HepG2 (cell line): ENCODE measurements around the gene ANKRD39. TPM values are rescaled to one million over a fixed set of nuclear protein-coding genes. Genes with fewer than 3 reads are reported as not detected.

Source experiments
- AHDC1 ChIP-seq: sonication (generic); formaldehyde crosslinking; IDR thresholded peaks from 2 replicates; pipeline ENCODE4 v1.5.1; 2020; ENCODE audit warnings: mild to moderate bottlenecking, missing genetic modification reagents, borderline replicate concordance
- BCL3 ChIP-seq: sonication (generic); formaldehyde crosslinking; IDR thresholded peaks from 2 replicates; pipeline ENCODE4 v1.5.1; 2020; ENCODE audit warnings: mild to moderate bottlenecking, missing genetic modification reagents, moderate library complexity
- ELF1 ChIP-seq: sonication (generic); formaldehyde crosslinking; IDR thresholded peaks from 2 replicates; pipeline ENCODE4 v1.4.0; 2020; ENCODE audit warnings: missing genetic modification reagents
- HES4 ChIP-seq: sonication (generic); formaldehyde crosslinking; IDR thresholded peaks from 2 replicates; pipeline ENCODE4 v1.9.0; 2021; ENCODE audit warnings: mild to moderate bottlenecking, missing genetic modification reagents, borderline replicate concordance
- KLF16 ChIP-seq, 2 experiments: sonication (generic) in 1 of 2; formaldehyde crosslinking in 1 of 2; IDR thresholded peaks; 2 replicates each; pipeline versions ENCODE4 v1.6.1 to v1.8.0; 2016 to 2023; ENCODE audit warnings: missing genetic modification reagents in 2 of 2, missing compliant biosample characterization in 1 of 2
- MAFF ChIP-seq: IDR thresholded peaks from 2 replicates; pipeline ENCODE4 v1.6.1; 2011; ENCODE audit warnings: low read depth, low read length, improper control_type of control experiment
- MXD4 ChIP-seq: IDR thresholded peaks from 2 replicates; pipeline ENCODE4 v1.6.1; 2016; ENCODE audit warnings: mild to moderate bottlenecking, missing biosample characterization, missing genetic modification reagents
- POLR2AphosphoS5 ChIP-seq: IDR thresholded peaks from 2 replicates; pipeline ENCODE4 v1.6.1; 2012; ENCODE audit warnings: low read depth, low read length
- RARA ChIP-seq: IDR thresholded peaks from 2 replicates; pipeline ENCODE4 v1.6.1; 2016; ENCODE audit warnings: missing genetic modification reagents, missing compliant biosample characterization
- REPIN1 ChIP-seq: sonication (generic); formaldehyde crosslinking; IDR thresholded peaks from 2 replicates; pipeline ENCODE4 v1.8.0; 2022; ENCODE audit warnings: missing genetic modification reagents, low read depth, mild to moderate bottlenecking, borderline replicate concordance
- TSC22D2 ChIP-seq: sonication (generic); formaldehyde crosslinking; IDR thresholded peaks from 2 replicates; pipeline ENCODE4 v1.5.1; 2020; ENCODE audit warnings: missing genetic modification reagents, mild to moderate bottlenecking, borderline replicate concordance
- ZNF124 ChIP-seq: sonication (generic); formaldehyde crosslinking; IDR thresholded peaks from 2 replicates; pipeline ENCODE4 v1.4.0; 2020; ENCODE audit warnings: missing genetic modification reagents
- ZNF280B ChIP-seq: sonication (generic); formaldehyde crosslinking; IDR thresholded peaks from 2 replicates; pipeline ENCODE4 v1.5.0; 2020; ENCODE audit warnings: missing genetic modification reagents, mild to moderate bottlenecking, borderline replicate concordance
- ZNF609 ChIP-seq: sonication (generic); formaldehyde crosslinking; IDR thresholded peaks from 2 replicates; pipeline ENCODE4 v1.4.0; 2020; ENCODE audit warnings: mild to moderate bottlenecking, missing genetic modification reagents, borderline replicate concordance
- ZNF75D ChIP-seq: sonication (generic); formaldehyde crosslinking; IDR thresholded peaks from 2 replicates; pipeline ENCODE4 v1.8.1; 2023; ENCODE audit warnings: missing genetic modification reagents, mild to moderate bottlenecking, borderline replicate concordance
- polyA plus RNA-seq, 8 experiments: library from polyadenylated mRNA; depleted of rRNA in 3 of 8; stranded (reverse) in 7 of 8; unstranded in 1 of 8; fragments of >200 nt; fragmentation: Illumina TruSeq in 4 of 8; extraction: Trizol in 4 of 8; gene quantifications; 2 replicates each; pipeline versions ENCODE4 v1.2.1 to v1.2.3, GENCODE V29; 2011 to 2016; ENCODE audit warnings: low read depth in 4 of 8, missing spikeins in 1 of 8, mixed read lengths in 1 of 8; ENCODE audit not compliant: insufficient read depth in 1 of 8
- total RNA-seq, 5 experiments: library from RNA; depleted of rRNA; stranded (reverse); fragments of >200 nt; fragmentation: Illumina TruSeq; extraction: Trizol; gene quantifications; 2 replicates each; pipeline ENCODE4 v1.2.3, GENCODE V29; 2016; ENCODE audit warnings: low read depth in 1 of 5

ANKRD39 gene
- total and polyA plus RNA-seq, 2 of the 13 experiments (the other 11 are each of a cell fraction or from before 2014, with no cell fraction given), result 23.2 to 24.8 TPM

- TF ChIP-seq ZNF124 (CRISPR knock-in tag), result no peak
- no peak for TF ChIP-seq ELF1 (CRISPR knock-in tag)
- no peak for TF ChIP-seq MAFF
- TF ChIP-seq AHDC1 (CRISPR knock-in tag), result peak; percentile 80
- TF ChIP-seq MXD4 (CRISPR knock-in tag), result no peak; the same call in 1 of the 2 replicates
- no peak for TF ChIP-seq ZNF75D
- TF ChIP-seq POLR2AphosphoS5, result no peak
- TF ChIP-seq ZNF280B, result peak; percentile 24; the same call in 1 of the 2 replicates
- no peak for TF ChIP-seq REPIN1 (CRISPR knock-in tag)
- no peak for TF ChIP-seq ZNF609
- TF ChIP-seq HES4, result no peak
- TF ChIP-seq KLF16 (CRISPR knock-in tag; IDR thresholded peaks at IDR 0.05), result peak in 1 of 2 experiments; percentile 73; a peak in 1 of 4 replicates
- no peak for TF ChIP-seq TSC22D2 (CRISPR knock-in tag)
- TF ChIP-seq BCL3 (CRISPR knock-in tag), result 0 out of 2 replicates have a peak, but pooled peaks have one; percentile 2
- no peak for TF ChIP-seq RARA (CRISPR knock-in tag)
These were observed 10.1 kb upstream of the ANKRD39 start (continued) for GRCh38 chr2:96867756-96868554.
